ENCODE results near the gene HJURP.

Gene HJURP

GRCh38 chr2:233847248-233847898, 7.0 kb downstream of the HJURP start:
- DNase-seq, result no peak

GRCh38 chr2:233846387-233847247, 7.7 kb downstream of the HJURP start:
- DNase-seq, result no peak

DNA sequence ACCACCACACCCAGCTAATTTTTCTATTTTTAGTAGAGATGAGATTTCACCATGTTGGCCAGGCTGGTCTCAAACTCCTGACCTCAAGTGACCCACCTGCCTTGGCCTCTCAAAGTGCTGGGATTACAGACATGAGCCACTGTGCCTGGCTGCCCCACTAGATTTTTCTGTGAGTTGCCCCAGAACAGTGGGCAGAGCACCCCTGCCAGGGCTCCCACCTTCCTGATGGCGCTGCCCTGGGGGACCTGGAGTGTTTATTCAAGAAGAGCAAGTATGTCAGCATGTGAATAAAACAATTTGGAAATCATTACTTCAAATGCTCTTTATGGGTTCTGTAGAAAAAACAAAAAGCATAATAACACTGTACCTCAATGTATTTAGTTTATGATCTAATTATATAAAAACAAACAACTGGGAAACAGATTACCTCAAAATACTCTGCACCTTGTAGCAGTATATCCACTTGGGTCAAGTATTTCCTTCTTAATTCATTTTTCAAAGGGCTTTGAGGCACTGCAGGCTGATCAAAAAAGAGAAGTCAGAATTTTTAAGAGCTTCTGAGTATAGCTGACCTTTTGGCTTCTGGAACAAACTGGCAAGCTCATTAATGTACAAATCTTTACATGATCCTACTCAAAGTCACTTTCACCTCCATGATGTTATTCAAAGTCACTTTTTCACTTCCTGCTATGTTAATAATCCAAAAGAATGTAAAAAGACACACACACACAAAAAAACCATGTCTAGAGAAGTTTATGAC, 8.9 kb downstream of the HJURP start:
- no peak for DNase-seq

DNA sequence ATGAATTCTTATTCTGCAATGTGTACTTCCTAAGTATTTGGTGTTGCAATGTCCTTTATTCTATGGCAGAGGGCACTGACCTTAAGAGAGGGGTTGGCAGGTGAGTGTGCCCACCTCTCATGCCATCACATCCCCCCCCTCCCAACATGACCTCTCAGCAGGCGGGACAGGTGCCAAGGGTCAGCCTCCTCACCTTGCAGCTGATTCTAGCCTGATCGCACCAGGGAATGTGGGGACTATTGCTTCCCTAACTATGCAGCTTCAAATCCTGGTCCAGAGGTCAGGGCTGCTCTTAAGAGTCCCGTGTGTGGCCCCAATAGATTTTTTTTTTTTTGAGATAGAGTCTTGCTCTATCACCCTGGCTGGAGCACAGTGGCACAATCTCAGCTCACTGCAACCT, 9.5 kb downstream of the HJURP start:
- no peak for DNase-seq

DNA sequence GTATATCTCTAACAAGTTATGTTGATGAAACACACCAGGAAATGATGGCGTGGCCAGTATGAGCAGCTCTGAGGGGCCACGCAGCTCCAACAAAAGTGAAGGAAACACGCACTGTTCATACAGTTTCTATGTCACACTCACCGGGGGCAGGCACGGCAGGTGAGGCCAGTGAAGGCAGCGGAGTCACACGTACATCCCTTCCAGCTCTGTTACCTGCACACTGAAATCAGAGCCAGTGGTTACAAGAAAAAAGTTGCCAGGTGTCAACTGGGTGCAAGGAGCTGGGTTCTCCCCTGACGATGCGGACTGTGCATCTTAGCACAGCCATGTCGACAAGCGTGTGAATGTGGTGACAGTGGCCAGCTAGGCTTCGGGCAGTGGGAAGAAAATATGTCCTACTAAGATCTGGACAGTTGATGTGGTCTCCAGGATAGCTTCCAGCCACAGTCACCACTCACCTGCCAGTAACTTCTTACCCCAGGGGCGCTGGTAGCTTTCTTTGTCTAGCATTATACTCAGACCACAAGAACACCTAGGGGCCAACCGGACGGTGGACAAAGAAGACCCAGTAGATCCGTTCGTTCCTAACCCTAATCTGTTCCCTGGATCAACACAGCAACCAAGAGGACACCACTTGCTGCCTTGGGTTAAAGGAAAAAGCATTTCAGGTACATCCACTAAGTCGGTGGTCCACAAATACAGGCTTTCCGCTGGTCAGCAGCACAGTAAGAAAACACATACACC, 10.1 kb downstream of the HJURP start:
- DNase-seq, result no peak

DNA sequence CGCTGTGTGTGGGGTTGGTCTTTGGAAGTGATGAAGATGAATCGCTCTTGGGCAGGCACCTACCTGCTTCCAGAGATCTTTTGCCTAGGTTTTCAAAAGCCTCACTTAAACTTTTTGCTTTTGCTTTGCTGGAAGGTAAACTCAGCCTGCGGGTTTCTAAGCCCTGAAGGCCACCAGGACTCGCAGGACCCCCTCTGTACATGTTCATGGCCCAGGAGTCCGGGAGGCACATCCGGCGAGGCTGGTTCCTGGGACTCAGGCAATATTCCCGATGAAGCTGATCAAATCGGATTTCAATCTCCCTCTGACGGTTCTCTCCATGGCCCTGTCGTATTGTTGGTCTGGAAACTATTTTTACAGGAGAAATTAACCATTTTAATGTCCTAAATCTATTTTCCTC, 13.2 kb downstream of the HJURP start:
- DNase-seq, result no peak

GRCh38 chr2:233840520-233840919, 13.8 kb downstream of the HJURP start:
- no peak for DNase-seq

DNA sequence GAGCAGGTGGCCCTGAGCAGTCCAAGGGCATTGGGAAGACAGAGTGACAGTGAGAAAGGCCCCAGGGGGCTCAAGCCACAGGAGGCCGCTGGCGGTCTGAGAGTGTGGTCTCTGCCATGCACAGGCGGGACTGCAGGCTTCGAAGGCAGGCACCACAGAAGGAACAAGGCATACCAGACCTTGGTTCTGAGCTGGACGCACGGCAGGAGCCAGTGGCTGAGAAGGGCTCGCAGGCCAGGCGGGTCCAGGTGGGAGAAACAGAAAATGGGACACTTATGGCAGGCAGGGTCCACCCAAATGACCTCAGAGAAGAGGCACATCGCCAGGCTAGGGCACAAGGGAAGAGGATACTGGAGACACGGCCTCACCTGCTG, 14.9 kb downstream of the HJURP start:
- DNase-seq, result no peak

DNA sequence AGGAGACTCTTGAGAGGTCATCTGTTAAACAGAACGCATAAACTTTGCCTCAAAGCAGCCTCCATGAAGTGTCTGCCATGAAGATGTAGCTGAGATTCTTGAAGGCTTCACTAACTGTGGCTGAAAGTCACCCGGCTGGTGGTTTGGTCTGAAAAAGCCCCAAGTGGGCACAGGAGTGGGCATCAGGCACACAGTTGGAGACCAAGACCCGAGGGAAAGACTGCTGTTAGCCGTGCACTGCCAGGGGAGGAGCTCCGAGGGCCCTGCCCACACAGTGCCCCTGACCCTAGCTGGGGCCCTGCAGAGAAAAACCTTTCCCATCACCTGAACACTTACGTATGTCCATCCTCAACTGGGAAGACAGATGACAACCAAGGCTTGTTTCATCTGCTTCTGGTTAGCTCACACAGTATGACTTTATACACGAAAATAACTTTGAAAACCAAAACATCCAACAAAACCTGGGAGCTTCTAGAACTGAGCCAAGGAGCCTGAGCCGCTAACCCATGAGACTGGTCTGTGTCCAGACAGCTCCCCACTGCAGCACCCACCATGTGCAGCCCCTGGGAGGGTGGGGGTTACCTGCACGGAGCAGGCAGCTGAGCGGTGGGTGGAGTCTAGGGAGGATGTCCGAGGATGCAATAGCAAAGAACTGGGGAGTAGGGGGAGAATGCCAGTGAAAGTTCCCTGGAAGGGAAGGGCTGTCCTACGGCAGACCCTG, 15.4 kb downstream of the HJURP start:
- DNase-seq, result no peak

GRCh38 chr2:233838251-233838650, 16.1 kb downstream of the HJURP start:
- no peak for DNase-seq

GRCh38 chr2:233837694-233838229, 16.6 kb downstream of the HJURP start:
- no peak for DNase-seq

DNA sequence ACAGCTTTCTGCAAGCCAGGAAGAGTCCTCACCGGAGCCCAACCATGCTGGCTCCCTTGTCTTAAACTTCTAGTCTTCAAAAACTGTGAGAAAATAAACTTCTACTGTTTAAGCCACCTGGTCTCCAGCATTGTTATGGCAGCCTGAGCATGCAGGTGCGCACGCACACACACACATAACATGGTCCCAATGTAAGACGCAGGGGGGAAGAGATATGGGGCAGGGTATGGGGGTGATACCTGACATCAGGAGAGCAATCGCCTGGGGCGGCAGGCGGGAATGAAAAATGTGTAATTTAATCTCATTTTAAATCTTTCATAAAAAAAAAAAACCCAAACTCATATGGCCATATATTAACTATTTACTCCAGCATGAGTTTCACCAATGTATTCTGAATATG, 18.0 kb downstream of the HJURP start:
- no peak for DNase-seq

DNA sequence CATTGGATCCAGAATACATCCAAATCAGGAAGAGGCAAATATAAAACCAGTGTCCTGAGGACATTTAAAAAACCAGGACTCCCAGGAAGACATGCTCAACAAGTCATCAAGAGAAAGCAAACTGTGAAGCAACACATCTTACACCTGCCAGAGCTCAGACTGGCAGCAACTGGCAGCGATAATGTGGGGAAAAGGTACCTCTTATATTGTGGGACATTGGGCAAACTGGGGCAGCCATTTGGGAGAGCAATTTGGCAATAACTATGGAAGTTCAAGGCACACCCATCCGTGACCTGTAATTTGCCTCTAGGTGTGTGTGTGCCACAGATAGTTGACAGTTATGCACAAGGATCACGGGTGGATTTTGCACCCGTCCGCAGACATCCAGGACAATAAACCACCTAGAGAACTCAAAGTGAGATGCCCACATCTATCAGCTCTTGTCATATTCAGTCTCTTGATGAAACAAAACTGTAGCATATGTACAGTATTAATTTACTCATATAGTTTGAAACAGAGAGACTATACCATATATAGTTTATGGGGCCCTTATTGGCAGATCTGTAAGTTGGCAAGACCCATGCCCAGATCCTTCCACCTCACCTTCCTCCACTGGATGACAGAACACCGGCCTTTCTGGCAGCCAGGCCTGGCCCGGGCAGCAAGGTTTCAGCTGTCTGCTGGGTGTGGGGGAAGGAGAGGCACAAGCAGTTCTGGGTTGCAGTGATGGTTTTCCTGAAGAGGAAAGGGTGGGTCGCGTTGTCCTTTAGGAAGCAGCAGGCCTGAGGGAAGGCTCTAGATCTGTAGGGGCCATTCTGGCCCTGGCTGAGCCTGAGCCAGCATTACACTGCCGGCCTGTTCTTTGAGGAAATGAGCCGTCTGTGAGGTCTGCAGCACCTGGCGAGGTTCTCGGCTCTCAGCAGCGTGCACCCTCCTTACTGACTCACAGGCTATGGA, 18.8 kb downstream of the HJURP start:
- no peak for DNase-seq

- DNase-seq, result no peak
Measured at GRCh38 chr2:233833345-233833744, 21.0 kb downstream of the HJURP start.

- DNase-seq, result no peak
Measured at GRCh38 chr2:233832869-233833311, 21.4 kb downstream of the HJURP start.

GRCh38 chr2:233832414-233832813, 21.9 kb downstream of the HJURP start:
- no peak for DNase-seq

- DNase-seq, result no peak
Measured at GRCh38 chr2:233831861-233832260, 22.5 kb downstream of the HJURP start.

- DNase-seq, result no peak
Measured at GRCh38 chr2:233831011-233831721, 23.2 kb downstream of the HJURP start.

GRCh38 chr2:233830111-233830802, 24.1 kb downstream of the HJURP start:
- DNase-seq, result no peak

All from stimulated activated CD4-positive, alpha-beta T cell treated with anti-CD3 and anti-CD28 coated beads, Interleukin-12 subunit alpha, Interleukin-12 subunit beta, amount 100 ng/mL, for 4 hours (primary cell).